ENCODE results near the gene RNF166.
A peak's percentile ranks its signal among the peaks of the same experiment; 100 is the strongest.
"Not testable (repeated sequence)": the region's sequence is repeated elsewhere in the genome, so short reads cannot be mapped to it uniquely, and the experiment has no call there.

RNF166 gene

DNA sequence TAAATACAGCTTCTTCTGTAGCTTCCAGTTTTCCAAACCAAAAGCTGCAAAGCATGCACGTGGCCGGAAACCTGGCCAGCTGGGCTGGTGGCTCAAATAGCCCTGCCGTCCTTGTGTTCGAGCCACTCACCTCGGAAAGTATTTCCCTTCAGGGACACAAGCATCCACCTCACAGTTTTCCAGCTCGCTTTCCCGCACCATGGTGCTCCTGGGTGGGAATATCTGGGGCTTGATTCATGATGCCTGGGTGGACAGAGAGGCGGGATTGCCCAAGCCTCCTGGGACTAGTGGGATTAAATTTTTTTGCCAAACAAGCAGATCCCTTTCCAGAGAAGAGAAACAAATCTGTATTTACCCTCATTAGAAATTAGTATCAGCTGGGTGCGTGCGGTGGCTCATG, 36.2 kb downstream of the RNF166 start:
- DNase-seq, result no peak

DNA sequence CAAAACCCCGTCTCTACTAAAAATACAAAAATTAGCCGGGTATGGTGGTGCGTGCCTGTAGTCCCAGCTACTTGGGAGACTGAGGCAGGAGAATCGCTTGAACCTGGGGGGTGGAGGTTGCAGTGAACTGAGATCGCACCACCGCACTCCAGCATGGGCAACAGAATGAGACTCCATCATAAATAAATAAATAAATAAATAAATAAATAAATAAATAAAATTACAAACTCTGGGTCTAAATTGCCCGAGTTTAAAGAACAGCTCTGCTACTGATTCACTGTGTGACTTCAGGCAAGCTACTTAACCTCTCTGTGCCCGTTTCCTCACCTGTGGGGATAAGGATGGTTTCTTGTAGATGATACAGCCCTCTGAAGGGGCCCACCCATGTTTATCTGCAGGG, 36.7 kb downstream of the RNF166 start:
- DNase-seq, result not testable (repeated sequence)

DNA sequence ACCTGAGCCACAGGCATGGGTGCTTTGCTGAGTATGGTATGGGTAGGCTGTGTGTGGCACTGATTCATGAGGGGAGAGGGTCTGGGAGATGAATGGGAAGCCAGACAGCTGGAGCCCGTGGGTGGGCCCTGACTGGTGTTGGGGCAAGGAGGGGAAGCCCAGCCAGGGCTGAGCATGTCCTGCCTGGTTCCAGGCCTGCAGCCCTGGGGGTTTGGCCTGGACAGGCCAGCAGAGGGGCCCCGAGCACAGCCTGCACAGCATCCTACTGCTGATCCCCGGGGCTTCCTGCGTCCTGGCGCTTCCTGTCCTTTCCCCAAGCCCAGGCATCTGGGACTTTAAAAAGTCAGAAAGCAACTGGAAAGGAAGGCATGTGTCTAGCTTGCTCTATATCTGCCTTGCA, 38.7 kb downstream of the RNF166 start:
- no peak for DNase-seq

DNA sequence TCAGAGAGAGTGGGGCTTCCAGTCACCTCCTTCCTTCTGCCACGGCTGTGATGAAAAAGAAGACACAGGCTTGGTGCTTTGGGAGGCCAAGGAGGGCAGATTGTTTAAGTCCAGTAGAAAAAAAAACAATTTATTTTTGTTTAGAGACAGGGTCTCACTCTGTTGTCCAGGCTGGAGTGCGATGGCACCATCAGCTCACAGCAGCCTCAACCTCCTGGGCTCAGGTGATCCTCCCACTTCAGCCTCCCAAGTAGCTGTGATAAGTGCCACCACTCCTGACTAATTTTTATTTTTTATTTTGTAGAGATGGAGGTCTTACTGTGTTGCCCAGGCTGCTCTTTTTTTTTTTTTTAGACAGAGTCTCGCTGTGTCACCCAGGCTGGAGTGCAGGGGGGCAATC, 40.6 kb downstream of the RNF166 start:
- no peak for DNase-seq

DNA sequence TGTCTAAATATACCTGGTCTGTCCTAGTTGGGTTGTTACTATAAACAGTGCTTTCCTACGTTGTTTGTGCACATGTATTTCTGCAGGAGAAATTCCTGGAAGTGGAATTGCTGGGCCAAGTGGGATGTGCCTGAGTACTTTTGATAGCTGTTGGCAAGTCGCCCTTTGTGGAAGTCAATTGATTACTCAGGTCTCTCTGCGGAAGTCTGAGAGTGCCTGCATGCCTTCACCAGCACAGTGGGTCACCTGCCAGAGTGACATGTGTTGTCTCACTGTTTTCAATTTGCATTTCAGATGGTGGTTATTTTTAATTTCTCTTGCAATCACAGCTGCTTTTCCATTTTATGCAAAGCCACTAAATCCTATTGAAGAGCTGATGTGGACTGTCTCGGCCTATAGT, 41.1 kb downstream of the RNF166 start:
- DNase-seq, result no peak

DNA sequence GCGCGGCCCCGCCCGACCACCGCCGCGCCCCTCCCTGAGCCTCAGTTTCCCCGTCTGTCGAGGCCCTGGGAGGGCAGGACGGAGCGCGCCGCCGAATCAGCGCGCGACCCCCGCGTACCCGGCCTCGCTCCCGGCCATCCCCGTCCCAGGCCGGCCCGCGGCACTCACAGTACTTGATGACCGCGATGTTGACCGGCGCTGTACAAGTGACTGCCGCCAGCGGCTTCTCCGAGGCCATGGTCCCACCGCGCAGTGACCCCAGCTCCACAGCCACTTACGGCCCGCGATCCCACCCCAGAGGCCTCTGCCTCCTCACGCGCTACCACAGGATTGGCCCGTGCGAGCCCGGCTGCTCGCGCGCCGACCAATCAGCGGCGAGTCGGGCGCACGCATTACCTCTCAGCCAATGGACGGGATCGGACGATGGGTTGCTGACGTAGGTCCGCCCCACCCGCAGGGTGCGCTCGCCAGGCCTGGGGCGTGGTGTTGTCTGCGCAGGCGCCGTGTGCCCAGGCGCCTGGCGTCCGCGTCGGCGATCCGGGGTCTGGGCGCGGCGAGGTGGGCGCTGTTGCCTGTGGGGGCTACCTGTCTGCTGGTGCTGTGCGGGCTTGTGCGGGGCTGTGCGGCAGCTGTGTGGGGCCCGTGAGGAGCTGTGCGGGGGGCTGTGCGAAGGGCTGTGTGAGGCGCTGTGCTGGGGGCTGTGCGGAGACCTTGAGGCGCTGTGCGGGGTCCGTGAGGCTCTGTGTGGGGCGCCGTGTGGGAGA, 43.2 kb downstream of the RNF166 start, which contains the start of gene MVD:
Gene MVD, minus strand, starts transcription at position 249 of the 764 bp plus-strand sequence. Its CDS starts 11 bp downstream, at position 238.
- DNase-seq, result peak; percentile 91 to 97 (median 92)

DNA sequence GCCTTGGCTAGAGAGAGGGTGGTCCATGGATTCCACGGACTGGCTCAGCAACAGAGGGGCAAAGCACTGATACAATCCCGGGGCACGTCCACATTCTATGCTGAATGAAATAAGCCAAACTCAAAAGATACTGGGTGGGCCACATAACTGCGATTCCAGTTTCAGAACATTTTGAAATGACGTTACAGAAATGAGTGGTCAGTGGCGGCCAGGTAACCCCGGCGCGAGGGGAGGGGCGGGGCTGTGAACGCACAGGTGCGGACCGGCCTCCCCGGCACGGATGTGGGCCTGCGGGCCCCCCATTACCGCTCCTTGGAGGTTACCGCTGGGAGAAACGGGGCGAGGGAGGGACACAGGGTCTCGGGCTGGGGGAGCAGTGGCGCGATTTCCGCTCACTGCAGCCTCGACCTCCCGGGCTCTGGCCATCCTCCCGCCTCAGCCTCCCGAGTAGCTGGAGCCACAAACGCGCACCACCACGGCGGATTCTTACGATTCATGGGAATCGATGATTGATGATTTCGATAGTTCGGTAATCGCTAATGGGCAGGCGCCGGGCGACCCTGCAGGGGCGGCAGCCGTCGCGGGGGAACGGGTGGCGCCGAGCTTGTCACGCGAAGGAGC, 43.9 kb downstream of the RNF166 start:
- peak in 2 of 3 experiments; percentile 51 to 52 for DNase-seq

DNA sequence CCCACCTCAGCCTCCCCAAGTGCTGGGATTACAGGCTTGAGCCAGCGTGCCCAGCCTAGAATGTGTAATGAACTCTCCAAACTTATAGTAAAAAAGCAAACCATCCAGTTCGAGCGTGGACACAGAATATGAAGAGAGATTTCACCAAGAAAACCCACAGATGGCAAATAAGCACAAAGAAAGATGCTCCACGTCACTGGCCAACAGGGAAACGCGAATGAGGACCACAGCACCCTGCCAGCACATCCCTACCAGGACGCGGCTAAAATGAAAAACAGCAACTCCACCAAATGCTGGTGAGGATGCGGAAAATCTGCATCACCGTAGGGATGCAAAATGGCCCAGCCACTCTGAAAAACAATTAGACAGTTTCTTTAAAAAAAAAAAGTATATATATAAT, 44.7 kb downstream of the RNF166 start:
- DNase-seq, result no peak

DNA sequence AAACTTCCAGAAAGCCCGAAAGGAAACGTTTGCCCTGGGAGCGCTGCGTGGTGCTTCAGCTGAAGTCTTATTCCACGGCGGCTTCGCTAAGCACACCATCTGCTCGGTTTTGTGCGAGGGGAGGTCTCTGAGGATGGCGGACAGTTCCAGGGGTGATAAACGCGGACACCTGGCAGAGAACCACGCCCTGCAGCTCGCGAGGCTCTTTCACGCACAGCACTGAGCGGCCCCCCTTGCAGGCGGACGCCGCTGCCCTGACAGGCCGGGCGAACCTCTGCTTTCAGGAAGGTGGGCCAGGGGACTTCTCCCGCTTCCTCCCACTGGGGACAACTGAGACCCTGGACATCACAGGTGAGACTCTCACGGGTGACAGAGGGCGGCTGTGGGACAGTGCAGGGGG, 47.0 kb downstream of the RNF166 start:
- DNase-seq, result no peak

DNA sequence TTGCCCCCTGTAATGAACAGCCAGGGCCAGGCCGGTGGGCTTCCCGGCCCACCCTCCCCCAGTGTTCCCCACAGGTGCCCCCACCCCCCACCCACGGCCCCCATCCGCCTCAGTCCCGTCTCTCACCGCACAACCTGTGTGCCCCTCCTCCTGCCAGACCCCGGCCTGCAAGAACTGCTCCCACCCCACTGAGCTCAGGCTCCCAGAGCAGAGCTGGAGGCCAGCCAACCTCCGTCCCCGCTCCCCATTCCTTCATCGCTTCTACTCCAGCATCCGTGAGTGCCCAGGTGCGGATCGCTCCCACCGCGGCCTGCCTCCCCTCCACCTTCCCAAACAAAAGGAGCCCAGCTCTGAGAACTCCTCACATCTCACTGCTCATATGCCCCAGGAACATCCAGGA, 47.5 kb downstream of the RNF166 start:
- DNase-seq, result no peak

DNA sequence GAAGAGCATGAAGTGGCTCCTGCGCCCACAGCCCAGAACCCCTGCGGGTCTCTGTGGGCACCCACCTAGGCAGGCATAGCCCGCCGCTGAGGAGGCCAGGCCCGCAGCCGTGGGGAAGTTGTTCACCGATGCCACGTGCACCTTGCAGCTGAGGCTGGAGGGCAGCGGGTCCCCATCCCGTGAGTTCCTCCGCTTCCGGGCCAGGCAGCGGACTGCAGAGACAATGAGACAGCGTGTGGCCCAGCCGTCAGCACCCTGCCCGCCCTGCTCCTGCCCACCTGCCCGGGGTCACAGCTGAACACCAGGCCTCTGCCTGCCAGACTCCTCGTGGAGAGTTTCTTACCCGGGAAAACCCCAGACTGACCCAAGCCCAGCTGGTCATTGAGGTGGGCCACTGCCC, 48.8 kb downstream of the RNF166 start:
- no peak for DNase-seq

DNA sequence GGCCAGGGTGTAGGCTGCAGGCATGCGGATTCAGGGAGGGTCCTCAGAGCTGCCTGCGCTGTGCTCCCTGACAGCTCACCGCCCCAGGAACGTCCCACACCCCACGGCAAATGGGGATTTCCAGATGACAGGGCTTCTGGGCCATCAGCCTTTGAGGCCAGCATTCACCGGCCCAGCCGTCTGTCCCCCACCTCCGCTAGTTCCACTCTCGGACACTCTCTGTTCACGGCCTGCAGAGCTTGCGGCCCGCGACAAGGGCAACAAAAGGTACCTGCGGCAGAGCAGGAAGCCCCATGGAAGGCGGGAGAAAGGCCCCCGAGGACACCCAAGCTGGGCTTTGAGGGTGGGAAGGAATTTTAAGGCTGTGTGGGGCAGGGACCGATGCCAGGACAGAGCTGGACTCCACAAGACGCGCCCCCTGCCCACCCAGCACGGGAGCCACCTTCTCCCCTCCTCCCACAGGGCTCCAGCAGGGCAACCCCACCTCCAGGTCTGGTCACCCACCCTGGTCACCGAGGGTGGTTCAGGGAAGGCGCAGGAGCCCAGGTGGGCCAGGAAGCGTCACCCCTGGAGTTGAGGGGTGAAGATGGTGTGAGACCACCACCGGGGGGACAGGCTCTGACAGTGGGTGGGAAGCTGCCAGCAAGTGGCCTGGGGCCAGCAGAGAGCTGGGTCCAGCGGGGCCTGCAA, 49.8 kb downstream of the RNF166 start:
- DNase-seq, result no peak

DNA sequence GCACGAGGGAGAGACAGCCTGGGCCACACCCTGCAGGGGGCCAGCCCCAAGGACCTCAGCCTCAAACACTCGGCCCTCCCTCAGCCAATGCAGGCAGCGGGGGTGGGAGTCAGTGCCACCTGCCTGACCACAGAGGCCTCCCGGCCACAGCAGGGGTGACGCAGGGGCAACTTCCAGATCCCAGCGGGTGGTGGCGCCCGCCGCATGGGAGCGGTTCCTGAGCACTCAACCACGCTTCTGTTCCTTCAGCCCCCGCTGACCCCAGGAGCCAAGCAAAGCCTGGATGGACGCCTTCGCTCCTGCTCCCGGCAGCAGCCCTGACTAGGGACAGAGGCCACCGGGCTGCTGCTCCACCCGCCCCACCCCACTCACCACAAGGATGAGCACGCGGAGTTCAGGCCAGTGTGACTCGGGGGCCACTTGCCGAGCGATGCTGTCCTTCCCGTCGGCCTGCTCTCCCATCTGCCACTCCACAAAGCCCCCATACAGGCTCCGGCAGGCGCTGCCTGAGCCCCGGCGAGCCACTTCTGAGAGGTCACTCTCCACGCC, 50.4 kb downstream of the RNF166 start:
- DNase-seq, result peak in 2 of 3 experiments; percentile 44 to 74

DNA sequence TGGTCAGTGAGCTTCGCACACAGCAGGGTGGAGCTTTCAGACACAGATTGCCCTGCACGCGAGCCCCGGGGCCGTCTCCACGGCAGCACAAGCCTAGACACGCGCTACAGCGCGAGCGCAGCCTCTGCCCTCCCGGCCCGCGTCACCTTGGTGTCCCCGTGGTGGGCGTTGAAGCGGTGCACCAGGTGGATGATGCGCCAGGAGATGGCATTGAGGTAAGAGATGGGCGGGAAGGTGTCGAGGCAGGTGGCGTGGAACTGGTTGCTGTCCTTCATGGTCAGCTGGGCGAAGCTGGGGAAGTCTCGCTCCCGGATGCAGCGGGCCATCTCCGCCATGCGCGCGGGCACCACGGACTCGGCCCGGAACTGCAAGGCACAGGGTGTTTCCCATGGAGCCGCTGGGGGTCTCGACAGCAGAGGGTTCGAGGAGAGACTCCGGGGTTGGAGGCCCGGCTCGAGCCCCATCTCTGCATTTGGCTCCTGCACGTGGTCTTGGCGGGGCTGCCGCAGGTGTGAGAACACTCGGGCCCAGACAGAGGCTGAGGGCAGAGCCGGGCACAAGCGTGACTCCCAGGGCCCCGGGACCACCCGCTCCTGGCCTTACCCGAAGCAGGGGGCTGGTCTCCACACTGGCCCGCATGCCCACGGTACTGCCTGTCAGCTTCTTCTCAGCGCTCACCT, 51.0 kb downstream of the RNF166 start:
- DNase-seq, result peak in 2 of 3 experiments; percentile 20 to 41

DNA sequence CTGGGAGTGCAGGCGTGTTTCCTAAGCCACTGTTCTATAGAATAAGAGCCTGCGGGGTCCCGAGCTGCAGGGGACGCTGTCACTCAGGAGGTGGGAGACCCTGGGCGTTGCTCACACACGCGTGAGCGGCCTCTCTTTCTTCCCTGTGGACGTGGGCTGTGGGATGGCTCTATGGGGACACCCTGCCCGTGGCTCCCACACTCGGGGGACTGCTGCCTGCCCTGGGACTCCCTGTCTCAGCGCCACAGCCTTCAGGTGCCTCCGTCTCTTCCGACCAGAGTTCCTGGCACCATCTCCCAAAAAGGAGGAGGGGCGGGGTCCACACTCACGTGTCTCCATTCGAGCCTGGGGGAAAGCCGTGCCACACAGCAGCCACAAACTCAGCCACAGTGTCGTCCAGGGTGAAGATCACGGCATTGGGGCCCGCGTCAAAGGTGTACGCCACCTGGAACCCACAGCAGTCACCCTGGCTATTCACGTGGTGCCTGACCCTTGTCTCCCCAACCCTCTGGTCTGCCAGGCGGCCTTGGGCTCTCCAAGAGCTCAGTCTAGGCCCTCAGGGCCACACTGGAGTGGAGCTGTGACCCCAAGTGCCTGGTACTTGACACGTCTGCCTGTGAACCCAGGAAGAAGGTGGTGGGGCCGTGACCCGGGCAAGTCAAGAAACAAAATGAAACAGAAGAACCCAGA, 51.7 kb downstream of the RNF166 start:
- DNase-seq, result no peak

DNA sequence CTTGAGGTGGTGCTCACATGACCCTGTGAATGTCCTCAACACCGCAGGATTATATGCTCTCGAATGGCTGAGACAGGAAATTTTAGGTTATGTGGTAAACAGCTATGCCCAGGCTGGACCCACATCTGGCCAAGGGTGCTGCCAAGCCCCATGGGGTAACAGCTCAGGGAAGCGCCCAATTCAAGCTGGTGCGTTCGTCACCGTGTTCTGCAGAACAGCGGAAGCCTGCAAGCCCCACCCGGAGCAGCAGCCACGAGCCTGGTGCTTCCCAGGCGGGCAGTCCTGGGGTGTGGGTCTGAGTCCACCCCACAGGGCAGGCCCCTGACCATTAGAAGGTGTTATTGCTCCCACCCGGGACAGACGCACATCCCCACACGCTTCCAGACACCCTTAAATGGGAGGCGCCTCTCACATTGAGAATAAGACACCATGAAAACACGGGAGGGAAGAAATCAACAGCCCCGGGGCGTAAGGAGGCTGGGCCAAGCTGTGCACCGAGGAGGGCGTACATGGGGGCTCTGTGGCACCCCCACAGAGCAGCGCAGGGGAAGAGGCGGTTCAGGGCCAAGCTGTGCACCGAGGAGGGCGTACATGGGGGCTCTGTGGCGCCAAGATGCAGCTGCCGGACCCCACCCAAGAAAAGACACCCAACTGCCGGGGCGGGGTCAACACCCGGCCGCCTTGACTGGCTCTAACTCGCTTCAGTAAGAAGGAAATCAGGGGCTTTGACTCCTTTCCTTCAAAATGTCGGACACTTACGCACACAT, 52.4 kb downstream of the RNF166 start:
- DNase-seq, result no peak

DNA sequence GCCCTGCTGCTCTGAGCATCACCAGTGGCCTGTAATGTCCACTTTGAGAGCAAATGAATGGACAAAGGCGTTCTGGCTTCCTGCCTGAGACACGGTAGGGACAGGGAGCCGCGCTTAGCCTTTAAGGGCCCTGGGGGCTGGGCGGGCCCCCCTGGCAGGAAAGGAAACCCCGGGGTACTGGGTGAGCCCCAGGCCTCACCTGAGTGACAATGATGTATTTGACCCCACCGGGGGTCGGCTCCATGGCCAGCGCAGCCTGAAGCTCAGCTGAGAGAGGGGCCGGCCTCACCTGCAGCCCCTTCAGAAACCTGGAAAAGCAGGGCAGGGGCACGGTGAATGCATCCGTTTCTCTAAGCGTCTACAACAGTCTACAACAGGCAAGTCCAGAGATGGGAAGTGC, 53.1 kb downstream of the RNF166 start:
- no peak for DNase-seq

DNA sequence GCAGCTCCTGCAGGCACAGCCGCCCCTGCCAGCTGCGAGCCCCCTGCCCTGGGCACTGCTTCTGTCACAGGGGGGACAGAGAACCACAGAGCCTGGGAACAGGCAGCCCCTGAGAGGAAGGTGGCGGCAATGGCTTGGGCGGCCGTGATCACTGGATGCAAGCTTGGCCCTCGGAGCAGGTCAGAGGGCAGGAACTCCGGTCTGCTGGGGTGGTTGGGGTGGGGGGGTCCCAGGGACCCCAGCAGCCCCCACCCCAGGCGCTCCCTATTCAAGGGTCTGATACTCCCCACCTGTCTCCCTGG, 53.5 kb downstream of the RNF166 start:
- no peak for DNase-seq

DNA sequence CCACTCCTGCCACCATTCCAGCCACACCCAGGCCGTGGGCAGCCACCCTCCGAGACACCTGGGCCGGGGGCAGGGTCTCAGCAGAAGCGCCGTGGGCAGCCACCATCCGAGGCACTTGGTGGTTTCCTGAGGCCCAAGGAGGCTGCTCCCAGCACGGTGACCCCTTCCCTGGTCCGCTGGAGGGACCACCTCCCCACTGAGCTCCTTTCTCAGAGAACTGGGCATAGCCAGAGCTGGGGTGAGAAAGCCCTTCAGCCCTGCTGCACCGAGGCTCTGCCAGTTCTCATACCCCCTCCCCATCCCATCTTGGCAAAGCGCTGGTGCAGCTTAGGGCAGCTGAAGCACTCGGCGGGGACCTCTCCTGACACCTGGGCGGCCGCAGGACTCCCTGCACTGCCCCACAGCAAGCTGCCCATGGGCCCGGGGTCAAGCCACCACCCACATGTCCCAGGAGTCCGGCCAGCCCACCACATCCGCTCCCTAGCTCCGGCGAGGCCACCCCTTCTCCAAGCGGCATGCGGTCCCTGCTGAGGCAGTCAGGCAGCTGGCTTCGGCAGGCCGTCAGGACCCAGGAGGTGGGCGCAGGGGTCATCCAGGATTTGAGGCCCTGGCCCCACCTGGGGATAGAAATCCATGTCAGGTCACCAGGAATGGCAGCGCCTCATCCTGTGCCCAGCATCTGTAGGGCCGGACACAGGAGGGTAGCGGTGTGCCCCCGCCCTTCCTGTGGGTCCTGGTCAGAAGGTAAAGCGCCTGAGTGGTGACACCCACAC, 54.0 kb downstream of the RNF166 start:
- DNase-seq, result no peak

DNA sequence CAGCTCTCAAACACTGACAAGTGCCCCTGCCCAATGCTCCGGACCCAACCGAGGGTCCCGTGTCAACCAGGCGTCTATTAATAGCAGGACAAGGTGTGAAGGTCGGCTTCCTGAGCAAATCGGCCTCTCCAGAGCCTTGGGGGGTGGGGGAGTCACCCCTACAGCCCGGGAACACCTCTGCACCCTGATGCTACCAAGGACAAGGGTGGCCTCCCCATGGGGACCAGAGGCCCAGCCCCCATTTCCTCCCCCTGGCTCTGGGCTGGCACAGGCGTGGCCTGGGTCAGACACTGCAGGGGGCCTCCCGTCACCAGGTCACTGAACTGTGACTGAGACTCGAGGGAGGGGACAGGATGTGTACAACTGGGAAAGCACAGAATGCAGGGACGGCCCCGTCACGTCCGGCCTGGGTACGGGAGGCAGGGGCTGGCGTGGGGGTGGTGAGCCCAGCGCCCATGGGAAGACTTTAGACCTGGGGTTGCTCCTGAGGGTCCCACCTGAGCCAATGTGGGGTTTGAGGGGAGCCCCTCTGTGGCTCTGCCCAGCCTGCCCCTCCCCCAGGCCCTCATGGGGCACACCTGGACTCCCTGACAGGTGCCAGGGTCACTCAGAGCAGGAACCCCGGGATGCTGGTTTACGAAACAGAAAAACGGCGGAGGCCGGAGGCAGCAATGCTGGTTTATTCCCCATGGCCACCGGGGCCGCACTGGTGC, 54.8 kb downstream of the RNF166 start:
- peak in 1 of 3 experiments; percentile 9 for DNase-seq

Measured in NCI-H1417 (cell line).